Muscle of leg (tissue), 11 donors: ENCODE measurements around the gene KIF17. TPM values are rescaled to one million over a fixed set of nuclear protein-coding genes. Genes with fewer than 3 reads are reported as not detected.
A peak's percentile ranks its signal among the peaks of the same experiment; 100 is the strongest.

Source experiments
- DNase-seq: peaks from one replicate; pipeline ENCODE4 v3.0.0; 2013
- H3K27ac ChIP-seq: one replicate; pipeline ENCODE4 v1.5.1; 2013; ENCODE audit warnings: mild to moderate bottlenecking, low read length, control low read depth
- H3K27me3 ChIP-seq: one replicate; pipeline ENCODE4 v1.6.1; 2013; ENCODE audit warnings: low read length; ENCODE audit not compliant: control insufficient read depth, insufficient read depth
- H3K36me3 ChIP-seq: one replicate; pipeline ENCODE4 v1.6.1; 2013; ENCODE audit warnings: low read length; ENCODE audit not compliant: control insufficient read depth, insufficient read depth
- H3K4me1 ChIP-seq: one replicate; pipeline ENCODE4 v1.6.1; 2013; ENCODE audit warnings: low read length; ENCODE audit not compliant: control insufficient read depth, insufficient read depth
- H3K4me3 ChIP-seq: one replicate; pipeline ENCODE4 v1.5.1; 2013; ENCODE audit warnings: low read length, control low read depth
- H3K9me3 ChIP-seq: replicated peaks from 2 replicates; pipeline ENCODE4 v1.6.1; 2013; ENCODE audit warnings: low read depth, low read length; ENCODE audit not compliant: control insufficient read depth
- WGBS: methylation state at CpG from one replicate; pipeline ENCODE4 v1.1.5; 2013; ENCODE audit warnings: missing lambda C conversion rate; ENCODE audit not compliant: insufficient coverage; 5-methylcytosine and 5-hydroxymethylcytosine counted together
- polyA plus RNA-seq, 8 donors: library from polyadenylated mRNA; unstranded; fragments of 120-200 nt; gene quantifications; one replicate each; pipeline versions ENCODE4 v1.2.1 to v1.2.3, GENCODE V29; 2013; ENCODE audit warnings: inconsistent platforms in 1 of 8, low replicate concordance in 1 of 8; ENCODE audit not compliant: insufficient read length in 8 of 8, insufficient read depth in 1 of 8
- total RNA-seq: library from RNA; stranded (reverse); fragments of 120-200 nt; gene quantifications from one replicate; pipeline ENCODE4 v1.2.4, GENCODE V29; 2013

KIF17 gene
- total and polyA plus RNA-seq, 9 donors, result 1.8 to 4.3 (median 2.3) TPM

DNA sequence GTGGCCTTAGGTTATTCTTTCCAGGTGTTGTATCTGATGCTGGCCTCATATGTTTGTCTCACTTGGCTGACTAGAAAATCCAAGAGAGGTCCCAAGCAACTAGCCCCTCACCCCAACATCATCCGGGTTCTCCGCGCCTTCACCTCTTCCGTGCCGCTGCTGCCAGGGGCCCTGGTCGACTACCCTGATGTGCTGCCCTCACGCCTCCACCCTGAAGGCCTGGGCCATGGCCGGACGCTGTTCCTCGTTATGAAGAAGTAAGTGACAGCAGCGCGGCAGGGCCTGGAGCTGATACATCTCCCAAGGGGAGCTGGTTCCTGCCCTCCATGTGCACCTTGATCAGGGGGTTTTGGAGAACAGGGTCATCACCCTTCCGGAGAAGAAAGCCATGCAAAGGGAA lies 73.4 kb downstream of the KIF17 start:
- no peak overlapping the region for H3K4me3 ChIP-seq
- H3K27me3 ChIP-seq, result no peaks in the 10 kb centered on the region
- H3K9me3 ChIP-seq, result no peaks in the 10 kb centered on the region
- DNase-seq, result no peak
- WGBS, result 91% methylated on average over 12 of the region's 13 CpGs
- peaks cover 67% of the 10 kb centered on the region for H3K36me3 ChIP-seq
- H3K27ac ChIP-seq, result no peak overlapping the region
- no peaks in the 10 kb centered on the region for H3K4me1 ChIP-seq

- DNase-seq, result no peak
- no peak overlapping the region for H3K4me3 ChIP-seq
- H3K9me3 ChIP-seq, result no peaks in the 10 kb centered on the region
- H3K4me1 ChIP-seq, result no peaks in the 10 kb centered on the region
- no peak overlapping the region for H3K27ac ChIP-seq
- H3K27me3 ChIP-seq, result no peaks in the 10 kb centered on the region
- peaks cover 68% of the 10 kb centered on the region for H3K36me3 ChIP-seq
- WGBS, result 78% methylated on average over 6 of the region's 6 CpGs
These were observed 74.7 kb downstream of the KIF17 start for GRCh38 chr1:20643080-20643479.

DNA sequence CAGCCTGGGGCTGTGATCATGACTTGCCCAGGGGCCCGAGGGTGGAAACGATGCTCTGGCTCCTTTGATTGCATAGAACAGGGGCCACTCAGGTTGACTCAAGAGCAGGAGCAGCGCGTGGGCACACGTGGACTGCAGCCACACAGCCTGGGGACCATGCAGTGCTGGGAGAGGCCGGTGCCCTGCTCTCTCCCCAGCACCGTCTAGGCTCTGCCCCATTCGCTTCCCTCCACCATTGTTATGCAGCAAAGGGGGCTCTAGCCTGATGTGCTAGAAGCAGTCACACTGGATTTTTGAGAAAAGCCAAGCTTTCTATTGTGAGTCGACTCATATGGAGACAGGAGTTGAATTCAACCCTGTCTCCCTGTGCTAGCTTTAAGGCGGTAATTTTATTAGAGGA lies 75.8 kb downstream of the KIF17 start:
- WGBS, result 77% methylated on average over 7 of the region's 10 CpGs
- no peak for DNase-seq
- peaks cover 70% of the 10 kb centered on the region for H3K36me3 ChIP-seq
- no peak overlapping the region for H3K27ac ChIP-seq
- H3K9me3 ChIP-seq, result no peaks in the 10 kb centered on the region
- no peak overlapping the region for H3K4me3 ChIP-seq
- no peaks in the 10 kb centered on the region for H3K4me1 ChIP-seq
- H3K27me3 ChIP-seq, result no peaks in the 10 kb centered on the region

GRCh38 chr1:20640183-20640597 lies 77.6 kb downstream of the KIF17 start:
- peak; percentile 55 for DNase-seq
- Histone ChIP-seq H3K4me1 (no peaks in the 10 kb centered on the region), H3K27ac (no peak overlapping the region), H3K36me3 (peaks cover 62% of the 10 kb centered on the region), H3K4me3 (no peak overlapping the region), H3K9me3 (no peaks in the 10 kb centered on the region), H3K27me3 (no peaks in the 10 kb centered on the region)
- 53% methylated on average over 3 of the region's 6 CpGs for WGBS

- H3K4me3 ChIP-seq, result no peak overlapping the region
- H3K27me3 ChIP-seq, result no peaks in the 10 kb centered on the region
- H3K9me3 ChIP-seq, result no peaks in the 10 kb centered on the region
- H3K36me3 ChIP-seq, result peaks cover 40% of the 10 kb centered on the region
- no peak for DNase-seq
- peaks cover 11% of the 10 kb centered on the region for H3K4me1 ChIP-seq
- 90% methylated on average over 6 of the region's 8 CpGs for WGBS
- H3K27ac ChIP-seq, result no peak overlapping the region
These were observed 80.9 kb downstream of the KIF17 start for GRCh38 chr1:20636785-20637347.

GRCh38 chr1:20634594-20635084 lies 83.2 kb downstream of the KIF17 start:
- Histone ChIP-seq H3K27me3 (no peaks in the 10 kb centered on the region), H3K27ac (no peak overlapping the region), H3K9me3 (no peaks in the 10 kb centered on the region), H3K4me3 (peak overlapping the region; percentile 55), H3K4me1 (peaks cover 11% of the 10 kb centered on the region), H3K36me3 (peaks cover 20% of the 10 kb centered on the region)
- 7% methylated on average over 2 of the region's 4 CpGs for WGBS
- DNase-seq, result peak; percentile 36

GRCh38 chr1:20634065-20634593 lies 83.7 kb downstream of the KIF17 start:
- Histone ChIP-seq H3K27ac (peak overlapping the region; percentile 60), H3K9me3 (no peaks in the 10 kb centered on the region), H3K4me3 (peak overlapping the region; percentile 55), H3K4me1 (peaks cover 11% of the 10 kb centered on the region), H3K36me3 (peaks cover 14% of the 10 kb centered on the region), H3K27me3 (no peaks in the 10 kb centered on the region)
- WGBS, result 5% methylated on average over 6 of the region's 11 CpGs
- DNase-seq, result no peak

GRCh38 chr1:20633190-20634064 lies 84.4 kb downstream of the KIF17 start, which contains the start of gene PINK1:
Gene PINK1, plus strand, starts transcription at chr1:20633458. Its CDS starts 91 bp downstream, at chr1:20633549.
- Histone ChIP-seq H3K4me1 (peaks cover 11% of the 10 kb centered on the region), H3K36me3 (peaks cover 7% of the 10 kb centered on the region), H3K9me3 (no peaks in the 10 kb centered on the region), H3K27ac (peak within 1 kb of the TSS; percentile 71), H3K27me3 (no peaks in the 10 kb centered on the region), H3K4me3 (peak within 1 kb of the TSS; percentile 55)
- peak; percentile 75 for DNase-seq
- WGBS, result 1% methylated on average over 80 of the region's 93 CpGs

DNA sequence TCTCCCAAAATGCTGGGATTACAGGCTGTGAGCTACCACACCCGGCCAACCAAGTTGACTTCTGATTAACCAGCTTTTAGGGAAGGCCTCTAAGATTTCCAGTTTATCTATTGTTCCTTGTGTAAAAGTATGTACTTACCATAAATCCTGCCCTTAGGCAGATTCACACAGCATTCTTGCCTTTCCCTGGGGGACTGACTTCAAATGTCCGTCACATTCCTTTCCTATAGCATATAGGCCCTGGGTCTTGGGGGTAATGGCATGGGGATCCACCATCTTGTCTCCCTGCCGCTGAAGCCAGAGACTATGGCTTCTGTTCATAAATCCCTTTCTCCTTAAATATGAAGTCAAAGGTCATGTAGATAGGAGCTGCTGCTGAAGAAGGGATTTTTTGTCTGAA lies 85.4 kb downstream of the KIF17 start:
- no peak overlapping the region for H3K4me3 ChIP-seq
- DNase-seq, result no peak
- no CpG with 5 or more reads among the region's 3 CpGs for WGBS
- H3K27me3 ChIP-seq, result no peaks in the 10 kb centered on the region
- no peaks in the 10 kb centered on the region for H3K9me3 ChIP-seq
- H3K36me3 ChIP-seq, result peaks cover under 1% of the 10 kb centered on the region
- H3K4me1 ChIP-seq, result peaks cover 11% of the 10 kb centered on the region
- H3K27ac ChIP-seq, result no peak overlapping the region

- 57% methylated on average over 1 of the region's 4 CpGs for WGBS
These were observed 87.1 kb downstream of the KIF17 start for GRCh38 chr1:20630729-20631128.

More at GRCh38 chr1:20630729-20631128, 87.1 kb downstream of the KIF17 start:
- DNase-seq, result no peak
- no peaks in the 10 kb centered on the region for H3K27me3 ChIP-seq
- no peak overlapping the region for H3K27ac ChIP-seq
- H3K4me3 ChIP-seq, result no peak overlapping the region
- no peaks in the 10 kb centered on the region for H3K9me3 ChIP-seq
- no peaks in the 10 kb centered on the region for H3K36me3 ChIP-seq
- H3K4me1 ChIP-seq, result peaks cover 11% of the 10 kb centered on the region
